ENCODE measurements around the gene ZC3H18. TPM values are rescaled to one million over a fixed set of nuclear protein-coding genes. Genes with fewer than 3 reads are reported as not detected.

Gene ZC3H18
- total and polyA plus RNA-seq, 2 of the 4 experiments (the other 2 are of a cell fraction) = 3.4 to 21.3 TPM

DNA sequence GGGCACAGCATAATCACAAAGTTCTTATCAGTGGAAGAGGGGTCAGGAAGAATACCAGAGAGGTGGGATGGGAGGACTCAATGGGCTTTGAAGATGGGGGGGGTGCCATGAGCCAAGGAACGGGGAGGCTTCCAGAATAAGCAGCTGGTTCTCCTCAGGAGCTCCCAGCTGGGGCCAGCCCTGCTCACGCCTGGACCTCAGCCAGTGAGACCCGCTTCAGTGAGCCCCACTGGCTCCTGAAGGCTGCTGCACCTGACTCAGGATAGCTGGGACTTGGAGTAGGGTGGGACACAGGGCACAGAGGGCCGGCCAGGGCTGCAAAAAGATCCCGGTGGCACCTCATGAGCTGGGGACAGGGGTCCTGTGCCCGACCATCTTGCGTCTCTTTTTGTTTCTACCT lies 24.4 kb upstream of the ZC3H18 start:
- H3K79me1 ChIP-seq (ENCODE audit: low read depth in 1 of 2, low read length in 2 of 2) = no peaks in the 10 kb centered on the region
- H3K14ac ChIP-seq (replicated peaks; ENCODE audit: low read depth, low read length) = no peak overlapping the region
- H3K9me1 ChIP-seq (ENCODE audit: insufficient read depth, low read length) = no peaks in the 10 kb centered on the region
- intact Hi-C loops (cut with micrococcal nuclease) = no loop called here
- no peak overlapping the region for H3K4ac ChIP-seq (ENCODE audit: low read depth, low read length)
- H2AK5ac ChIP-seq (ENCODE audit: low read depth, low read length) = no peak overlapping the region
- no peak for DNase-seq
- no peaks in the 10 kb centered on the region for H3K36me3 ChIP-seq (ENCODE audit: control insufficient read depth, insufficient read depth, low read length)
- TF ChIP-seq RAD21 (IDR thresholded peaks at IDR 0.05; ENCODE audit: low read length) (no peak), NFE2L2 (IDR thresholded peaks at IDR 0.05; ENCODE audit: low read depth, low read length) (no peak), CHD1 (IDR thresholded peaks at IDR 0.05; ENCODE audit: low read depth, low read length) (no peak), MXI1 (IDR thresholded peaks at IDR 0.05; ENCODE audit: borderline replicate concordance, low read depth, low read length) (no peak), SMC3 (IDR thresholded peaks at IDR 0.05; ENCODE audit: low read depth, low read length) (no peak), BHLHE40 (IDR thresholded peaks at IDR 0.05; ENCODE audit: low read depth, low read length) (no peak), MAZ (IDR thresholded peaks at IDR 0.05; ENCODE audit: borderline replicate concordance, low read depth, low read length) (no peak), FOS (IDR thresholded peaks at IDR 0.05; ENCODE audit: low read depth, low read length) (no peak), CEBPB (IDR thresholded peaks at IDR 0.05; ENCODE audit: low read depth, low read length) (no peak), RFX5 (IDR thresholded peaks at IDR 0.05; ENCODE audit: low read depth, low read length) (no peak), RCOR1 (IDR thresholded peaks at IDR 0.05; ENCODE audit: insufficient replicate concordance, low read length) (no peak), POLR2A (IDR thresholded peaks at IDR 0.05; ENCODE audit: low read depth, low read length) (no peak), MAFK (IDR thresholded peaks at IDR 0.05; ENCODE audit: low read depth, low read length) (no peak)
- TF ChIP-seq, protein P1, sequence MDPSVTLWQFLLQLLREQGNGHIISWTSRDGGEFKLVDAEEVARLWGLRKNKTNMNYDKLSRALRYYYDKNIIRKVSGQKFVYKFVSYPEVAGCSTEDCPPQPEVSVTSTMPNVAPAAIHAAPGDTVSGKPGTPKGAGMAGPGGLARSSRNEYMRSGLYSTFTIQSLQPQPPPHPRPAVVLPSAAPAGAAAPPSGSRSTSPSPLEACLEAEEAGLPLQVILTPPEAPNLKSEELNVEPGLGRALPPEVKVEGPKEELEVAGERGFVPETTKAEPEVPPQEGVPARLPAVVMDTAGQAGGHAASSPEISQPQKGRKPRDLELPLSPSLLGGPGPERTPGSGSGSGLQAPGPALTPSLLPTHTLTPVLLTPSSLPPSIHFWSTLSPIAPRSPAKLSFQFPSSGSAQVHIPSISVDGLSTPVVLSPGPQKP (IDR thresholded peaks at IDR 0.05; ENCODE audit: borderline replicate concordance, low read depth, low read length) = no peak
- TF ChIP-seq, protein P2, sequence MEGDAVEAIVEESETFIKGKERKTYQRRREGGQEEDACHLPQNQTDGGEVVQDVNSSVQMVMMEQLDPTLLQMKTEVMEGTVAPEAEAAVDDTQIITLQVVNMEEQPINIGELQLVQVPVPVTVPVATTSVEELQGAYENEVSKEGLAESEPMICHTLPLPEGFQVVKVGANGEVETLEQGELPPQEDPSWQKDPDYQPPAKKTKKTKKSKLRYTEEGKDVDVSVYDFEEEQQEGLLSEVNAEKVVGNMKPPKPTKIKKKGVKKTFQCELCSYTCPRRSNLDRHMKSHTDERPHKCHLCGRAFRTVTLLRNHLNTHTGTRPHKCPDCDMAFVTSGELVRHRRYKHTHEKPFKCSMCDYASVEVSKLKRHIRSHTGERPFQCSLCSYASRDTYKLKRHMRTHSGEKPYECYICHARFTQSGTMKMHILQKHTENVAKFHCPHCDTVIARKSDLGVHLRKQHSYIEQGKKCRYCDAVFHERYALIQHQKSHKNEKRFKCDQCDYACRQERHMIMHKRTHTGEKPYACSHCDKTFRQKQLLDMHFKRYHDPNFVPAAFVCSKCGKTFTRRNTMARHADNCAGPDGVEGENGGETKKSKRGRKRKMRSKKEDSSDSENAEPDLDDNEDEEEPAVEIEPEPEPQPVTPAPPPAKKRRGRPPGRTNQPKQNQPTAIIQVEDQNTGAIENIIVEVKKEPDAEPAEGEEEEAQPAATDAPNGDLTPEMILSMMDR (conservative IDR thresholded peaks at IDR 0.05; ENCODE audit: low read depth, low read length) = no peak
- TF ChIP-seq, protein P3, sequence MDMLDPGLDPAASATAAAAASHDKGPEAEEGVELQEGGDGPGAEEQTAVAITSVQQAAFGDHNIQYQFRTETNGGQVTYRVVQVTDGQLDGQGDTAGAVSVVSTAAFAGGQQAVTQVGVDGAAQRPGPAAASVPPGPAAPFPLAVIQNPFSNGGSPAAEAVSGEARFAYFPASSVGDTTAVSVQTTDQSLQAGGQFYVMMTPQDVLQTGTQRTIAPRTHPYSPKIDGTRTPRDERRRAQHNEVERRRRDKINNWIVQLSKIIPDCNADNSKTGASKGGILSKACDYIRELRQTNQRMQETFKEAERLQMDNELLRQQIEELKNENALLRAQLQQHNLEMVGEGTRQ (IDR thresholded peaks at IDR 0.05; ENCODE audit: low read depth, low read length) = no peak
- H3K27me3 ChIP-seq (ENCODE audit: control insufficient read depth, insufficient read depth, low read length) = peaks cover 48% of the 10 kb centered on the region
- BruUV-seq (replicated peaks) = no TSS peak
- no peak overlapping the region for H4K8ac ChIP-seq (ENCODE audit: low read depth in 2 of 2, low read length in 2 of 2)
- dilution Hi-C loops (cut with HindIII; ENCODE audit: low sequenced_read_pairs, unreplicated experiment) = no loop called here
- peaks cover 34% of the 10 kb centered on the region for H3K9me3 ChIP-seq (ENCODE audit: control insufficient read depth, insufficient read depth, low read length)
- H3K56ac ChIP-seq (ENCODE audit: extremely low read depth, insufficient read depth, low read length) = no peak overlapping the region
- H3K23ac ChIP-seq (ENCODE audit: low read depth, low read length) = no peak overlapping the region
- no peak overlapping the region for H2BK20ac ChIP-seq (ENCODE audit: low read depth, low read length)
- no peak overlapping the region for H2BK15ac ChIP-seq (ENCODE audit: low read depth, low read length)
- no peak overlapping the region for H3K4me2 ChIP-seq (ENCODE audit: low read depth, low read length)
- H3K4me3 ChIP-seq (ENCODE audit: insufficient read depth, low read depth, low read length) = no peak overlapping the region
- no peak overlapping the region for H3K9ac ChIP-seq (ENCODE audit: low read depth, low read length)
- no peaks in the 10 kb centered on the region for H4K20me1 ChIP-seq (ENCODE audit: insufficient read depth, low read length)
- no peak overlapping the region for H3K18ac ChIP-seq (ENCODE audit: low read depth, low read length)
- no peak overlapping the region for H3K27ac ChIP-seq (ENCODE audit: insufficient read depth, low read length)
- no peak overlapping the region for H4K91ac ChIP-seq (ENCODE audit: insufficient read depth, low read depth, low read length)
- 0% methylated on average over 1 of the region's 7 CpGs; no CpG with 5 or more reads in 1 of the 2 experiments for WGBS, 2 experiments (ENCODE audit: extremely low coverage in 2 of 2, insufficient read length in 1 of 2)
- in situ Hi-C loops (cut with MboI; ENCODE audit: low sequenced_read_pairs) = no loop called here
- no peak overlapping the region for H2AK9ac ChIP-seq (replicated peaks; ENCODE audit: low read depth, low read length, poor library complexity)
- no peak overlapping the region for H2BK120ac ChIP-seq (ENCODE audit: low read depth, low read length)
- POLR2A ChIA-PET (ENCODE audit: unreplicated experiment) = no interaction called here
- no peak overlapping the region for H4K5ac ChIP-seq (ENCODE audit: low read depth, low read length)
- H2BK5ac ChIP-seq (ENCODE audit: low read depth, low read length, poor library complexity, severe bottlenecking) = no peak overlapping the region
- CTCF ChIA-PET = no interaction called here
- no peaks in the 10 kb centered on the region for H3K4me1 ChIP-seq (ENCODE audit: control insufficient read depth, insufficient read depth, low read length)
- no peak overlapping the region for H2AFZ ChIP-seq (replicated peaks; ENCODE audit: low read length, poor library complexity)
- no peak for ATAC-seq (ENCODE audit: low read depth)
